Muscle of arm (tissue), 12 donors: Measurements from ENCODE around the gene PRKAR1A. TPM values are rescaled to one million over a fixed set of nuclear protein-coding genes. Genes with fewer than 3 reads are reported as not detected.
"Not testable (repeated sequence)": the region's sequence is repeated elsewhere in the genome, so short reads cannot be mapped to it uniquely, and the experiment has no call there.

Source experiments
- DNase-seq: peaks from one replicate; pipeline ENCODE4 v3.0.0-alpha.2; 2013
- polyA plus RNA-seq, 12 donors: library from polyadenylated mRNA; unstranded; fragments of 120-200 nt; gene quantifications; one replicate each; pipeline ENCODE4 v1.2.1, GENCODE V29; 2013; ENCODE audit not compliant: insufficient read length in 12 of 12

Gene PRKAR1A
- polyA plus RNA-seq, 12 donors: 280 to 504 (median 393) TPM

DNA sequence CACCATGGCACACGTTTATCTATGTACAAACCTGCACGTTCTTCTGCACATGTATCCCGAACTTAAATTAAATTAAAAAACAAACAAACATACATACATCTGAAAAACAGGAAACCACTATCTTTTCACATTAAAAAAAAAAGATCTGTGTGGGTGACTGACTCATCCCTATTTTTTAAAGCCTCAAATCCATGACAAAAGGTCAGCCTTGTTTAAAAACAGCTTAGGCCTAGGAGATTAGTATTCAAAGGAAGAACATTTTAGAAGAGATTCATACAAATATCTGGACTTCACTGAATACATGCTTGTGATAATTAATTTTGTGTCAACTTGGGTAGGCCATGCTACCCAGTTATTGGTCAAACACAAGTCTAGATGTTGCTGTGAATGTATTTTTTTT, 4.7 kb upstream of the PRKAR1A start:
- no peak for DNase-seq

DNA sequence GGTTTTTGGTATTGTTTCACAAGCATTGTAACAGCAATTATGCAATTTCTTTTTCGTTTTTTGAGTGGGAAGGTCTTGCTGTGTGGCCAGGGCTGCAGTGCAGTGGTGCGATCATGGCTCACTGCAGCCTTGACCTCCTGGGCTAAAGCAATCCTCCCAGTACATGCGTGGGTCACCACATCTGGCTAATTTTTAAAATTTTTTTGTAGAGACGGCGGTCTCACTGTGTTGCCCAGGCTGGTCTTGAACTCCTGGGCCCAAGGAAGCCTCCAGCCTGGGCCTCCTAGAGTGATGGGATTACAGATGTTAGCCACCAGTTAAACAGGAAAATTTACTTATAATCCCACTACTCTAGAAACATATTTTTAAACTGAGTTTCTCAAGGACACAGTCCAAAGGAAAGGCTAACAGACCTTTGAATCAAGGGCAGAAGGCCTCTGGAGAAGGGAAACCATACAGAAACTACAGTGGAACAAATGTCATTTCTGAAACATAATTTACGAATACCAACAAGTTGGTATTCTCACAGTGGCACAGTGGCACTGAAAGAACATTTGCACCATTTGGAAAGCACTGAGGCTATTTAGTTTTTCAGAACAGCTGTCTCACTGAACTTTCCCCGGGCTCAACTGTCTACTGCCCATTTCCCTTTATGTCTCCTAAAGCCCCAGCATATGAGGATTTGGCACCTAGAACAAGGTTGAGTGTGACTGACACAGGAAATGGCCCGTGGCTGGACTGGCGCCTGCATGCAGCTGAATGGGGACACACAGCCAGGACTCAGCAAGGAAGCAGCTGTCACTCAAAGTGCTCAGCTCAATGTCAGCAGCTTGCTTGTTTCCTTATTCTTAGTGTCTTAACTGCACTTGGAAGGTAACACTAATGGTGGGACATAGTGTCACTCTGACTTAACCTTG, 2.8 kb upstream of the PRKAR1A start:
- DNase-seq: no peak

DNA sequence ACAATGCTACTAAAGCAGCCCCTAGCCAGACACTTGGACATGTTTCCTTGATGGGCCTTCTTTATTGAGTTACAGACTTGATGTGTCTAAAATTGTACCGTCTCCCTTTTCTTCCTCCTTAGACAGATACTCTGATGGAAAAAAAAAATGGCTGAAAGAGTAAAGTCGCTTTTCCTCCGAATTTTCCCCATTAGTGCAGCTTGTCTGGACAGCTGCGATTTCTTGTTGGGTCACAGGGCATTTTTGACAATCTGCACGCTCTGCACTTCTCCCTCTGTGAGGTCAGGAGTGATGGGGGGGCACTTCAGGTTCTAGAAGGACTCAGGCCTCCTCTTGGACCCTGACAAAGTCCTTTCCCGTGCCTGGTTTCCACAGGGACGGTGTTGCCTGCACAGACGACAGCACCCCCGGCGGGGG, 968 bp upstream of the PRKAR1A start:
- DNase-seq: peak; percentile 67

DNA sequence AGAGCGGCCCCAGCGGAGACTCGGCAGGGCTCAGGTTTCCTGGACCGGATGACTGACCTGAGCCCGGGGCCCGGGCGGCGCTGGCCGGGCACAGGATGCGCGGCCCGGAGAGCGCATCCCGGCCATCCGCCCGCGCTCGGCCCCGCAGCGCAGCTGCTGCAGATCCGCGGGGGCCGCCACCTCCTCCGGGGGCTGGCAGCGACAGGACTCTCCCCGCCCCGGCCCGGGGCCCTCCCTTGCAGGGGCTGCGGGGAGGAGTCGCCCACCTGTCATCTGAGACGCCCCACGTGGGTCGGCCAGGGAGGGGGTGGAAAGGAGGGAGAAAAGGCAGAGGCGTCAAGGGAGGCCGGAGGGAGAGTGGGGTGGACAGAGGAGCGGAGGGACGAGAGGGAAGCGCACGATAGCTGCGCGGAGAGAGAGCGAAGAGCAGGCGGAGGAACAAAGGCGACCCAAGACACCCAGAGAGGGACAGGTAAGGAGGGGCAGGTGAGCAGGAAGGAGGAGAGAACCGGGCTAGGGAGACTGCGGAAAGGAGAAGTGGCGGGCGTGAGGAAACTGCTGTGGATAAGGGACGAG, 471 bp upstream of the PRKAR1A start:
- DNase-seq: peak; percentile 86

DNA sequence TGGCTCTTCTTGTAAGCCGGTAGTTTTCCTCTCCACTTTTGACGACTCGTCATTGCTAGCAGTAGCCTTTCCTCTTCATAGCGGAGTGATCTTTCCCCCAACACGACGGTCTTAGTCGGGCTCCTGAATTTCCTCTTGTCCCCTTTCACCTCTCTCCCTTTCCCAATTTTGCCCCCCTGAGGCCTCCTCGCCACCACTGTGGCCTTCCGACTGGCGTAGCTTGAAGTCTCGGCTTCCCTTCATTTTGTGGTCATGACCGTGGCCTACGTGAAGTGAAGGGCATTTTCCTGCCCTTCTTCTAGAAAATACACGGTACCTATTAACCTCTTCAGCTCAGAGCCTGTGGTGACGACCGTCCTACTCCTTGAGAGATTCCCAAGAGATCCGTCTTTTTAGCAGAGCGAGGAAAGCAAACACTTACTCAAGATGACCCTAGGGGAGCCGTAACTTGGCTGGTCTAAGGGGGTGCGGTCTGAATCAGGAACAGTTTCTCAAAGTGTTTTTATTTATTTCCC, 787 bp downstream of the PRKAR1A start:
- DNase-seq: peak; percentile 69

DNA sequence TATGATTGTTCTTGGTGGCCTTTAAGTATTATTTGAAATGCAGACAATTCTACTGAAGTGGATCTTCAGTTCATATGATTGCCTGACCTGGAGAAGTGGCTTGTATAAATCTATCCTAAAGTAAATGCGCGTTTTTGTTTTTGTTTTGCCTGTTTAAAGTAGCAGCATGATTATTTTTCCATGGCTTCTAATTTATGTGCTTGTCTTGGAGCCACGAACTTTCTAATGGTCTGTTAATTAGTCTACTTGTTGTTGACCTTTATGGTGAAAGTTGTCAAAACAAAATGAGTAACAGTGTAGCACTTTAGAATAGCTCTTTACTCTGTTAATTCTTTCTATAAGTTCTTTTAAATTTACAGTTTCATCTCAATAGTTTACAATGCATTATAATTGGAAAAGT, 1.7 kb downstream of the PRKAR1A start:
- no peak for DNase-seq

DNA sequence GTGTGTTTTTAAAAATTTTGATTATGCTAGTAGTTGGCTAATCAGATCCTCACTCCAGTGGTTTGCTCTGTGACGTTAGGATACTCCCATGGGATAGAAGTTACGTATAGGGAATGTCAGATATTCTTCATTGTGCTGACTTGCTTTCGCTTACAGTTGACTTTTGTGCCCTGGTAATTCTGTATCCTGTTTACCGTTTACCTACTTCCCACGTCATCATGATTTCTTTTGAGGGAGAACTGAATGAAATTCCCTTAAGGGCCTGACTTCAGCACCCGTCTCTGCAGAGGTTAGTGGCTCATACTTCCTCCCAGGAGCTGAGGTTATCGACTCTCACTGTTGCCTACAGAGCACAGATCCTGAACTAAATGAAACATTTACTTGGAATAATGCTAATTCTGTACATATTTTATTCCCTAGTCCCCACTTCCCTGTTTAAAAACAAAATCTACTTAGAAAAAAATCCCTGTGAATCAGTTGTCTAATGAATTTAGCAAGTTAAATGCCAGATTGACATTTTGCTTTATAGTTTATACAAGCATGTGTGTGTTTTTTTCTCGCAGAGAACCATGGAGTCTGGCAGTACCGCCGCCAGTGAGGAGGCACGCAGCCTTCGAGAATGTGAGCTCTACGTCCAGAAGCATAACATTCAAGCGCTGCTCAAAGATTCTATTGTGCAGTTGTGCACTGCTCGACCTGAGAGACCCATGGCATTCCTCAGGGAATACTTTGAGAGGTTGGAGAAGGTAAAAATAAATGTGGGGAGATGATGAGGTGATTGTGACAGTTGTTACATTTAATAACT, 2.8 kb downstream of the PRKAR1A start:
- no peak for DNase-seq

DNA sequence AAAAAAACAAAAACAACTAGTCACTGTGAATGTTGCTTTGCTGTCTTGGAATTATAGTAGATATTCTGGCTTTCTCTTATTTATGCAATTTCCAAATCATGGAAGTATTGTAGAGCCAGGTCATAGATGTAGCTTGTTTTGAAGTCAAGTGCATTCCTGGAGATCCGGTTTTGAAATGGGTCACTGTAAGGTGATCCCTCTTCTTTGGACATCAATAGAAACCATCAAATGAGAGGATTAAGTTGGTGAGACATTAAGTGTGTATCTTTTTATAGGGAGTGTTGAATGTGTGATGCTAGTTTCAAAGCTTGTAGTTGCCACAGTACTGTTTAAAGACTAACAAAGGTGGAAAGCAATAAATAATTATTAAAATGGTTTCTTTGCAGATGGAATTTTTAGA, 4.5 kb downstream of the PRKAR1A start:
- no peak for DNase-seq

DNA sequence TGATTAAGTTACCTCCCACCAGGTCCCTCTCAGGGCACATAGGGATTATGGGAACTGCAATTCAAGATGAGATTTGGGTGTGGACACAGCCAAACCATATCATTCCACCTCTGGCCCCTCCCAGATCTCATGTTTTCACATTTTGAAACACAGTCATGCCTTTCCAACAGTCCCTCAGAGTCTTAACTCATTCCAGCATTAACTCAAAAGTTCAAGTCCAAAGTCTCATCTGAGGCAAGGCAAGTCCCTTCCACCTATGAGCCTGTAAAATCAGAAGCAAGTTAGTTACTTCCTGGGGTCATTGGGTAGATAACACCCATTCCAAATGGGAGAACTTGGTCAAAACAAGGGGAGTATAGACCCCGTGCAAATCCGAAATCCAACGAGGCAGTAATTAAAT, 5.4 kb downstream of the PRKAR1A start:
- DNase-seq: not testable (repeated sequence)

DNA sequence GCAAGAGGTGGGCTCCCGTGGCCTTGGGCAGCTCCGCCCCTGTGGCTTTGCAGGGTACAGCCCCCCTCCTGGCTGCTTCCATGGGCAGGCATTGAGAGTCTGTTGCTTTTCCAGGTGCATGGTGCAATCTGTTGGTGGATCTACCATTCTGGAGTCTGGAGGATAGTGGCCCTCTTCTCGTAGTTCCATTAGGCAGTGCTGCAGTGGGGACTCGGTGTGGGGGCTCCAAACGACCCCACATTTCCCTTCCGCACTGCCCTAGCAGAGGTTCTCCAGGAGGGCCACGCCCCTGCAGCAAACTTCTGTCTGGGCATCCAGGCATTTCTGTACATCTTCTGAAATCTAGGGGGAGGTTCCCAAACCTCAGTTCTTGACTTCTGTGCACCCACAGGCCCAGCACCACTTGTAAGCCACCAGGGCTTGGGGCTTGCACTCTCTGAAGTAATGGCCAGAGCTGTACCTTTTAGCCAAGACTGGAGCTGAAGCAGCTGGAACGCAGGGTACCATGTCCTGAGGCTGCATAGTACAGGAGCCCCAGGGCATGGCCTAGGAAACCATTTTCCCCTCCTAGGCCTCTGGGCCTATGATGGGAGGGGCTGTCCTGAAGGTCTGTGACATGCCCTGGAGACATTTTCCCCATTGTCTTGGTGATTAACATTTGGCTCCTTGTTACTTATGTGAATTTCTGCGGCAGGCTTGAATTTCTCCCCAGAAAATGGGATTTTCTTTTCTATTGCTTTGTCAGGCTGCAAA, 6.0 kb downstream of the PRKAR1A start:
- no peak for DNase-seq

DNA sequence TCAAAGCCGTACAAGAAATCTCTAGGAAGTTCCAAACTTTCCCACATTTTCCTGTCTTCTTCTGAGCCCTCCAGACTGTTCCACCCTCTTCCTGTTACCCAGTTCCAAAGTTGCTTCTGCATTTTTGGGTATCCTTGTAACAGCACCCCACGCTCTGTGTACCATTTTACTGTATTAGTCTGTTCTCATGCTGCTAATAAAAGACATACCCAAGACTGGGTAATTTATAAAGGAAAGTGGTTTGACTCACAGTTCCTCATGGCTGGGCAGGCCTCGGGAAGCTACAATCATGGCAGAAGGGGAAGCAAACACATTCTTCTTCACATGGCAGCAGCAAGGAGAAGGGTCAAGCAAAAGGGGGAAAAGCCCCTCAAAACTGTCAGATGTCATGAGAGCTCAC, 6.8 kb downstream of the PRKAR1A start:
- not testable (repeated sequence) for DNase-seq

DNA sequence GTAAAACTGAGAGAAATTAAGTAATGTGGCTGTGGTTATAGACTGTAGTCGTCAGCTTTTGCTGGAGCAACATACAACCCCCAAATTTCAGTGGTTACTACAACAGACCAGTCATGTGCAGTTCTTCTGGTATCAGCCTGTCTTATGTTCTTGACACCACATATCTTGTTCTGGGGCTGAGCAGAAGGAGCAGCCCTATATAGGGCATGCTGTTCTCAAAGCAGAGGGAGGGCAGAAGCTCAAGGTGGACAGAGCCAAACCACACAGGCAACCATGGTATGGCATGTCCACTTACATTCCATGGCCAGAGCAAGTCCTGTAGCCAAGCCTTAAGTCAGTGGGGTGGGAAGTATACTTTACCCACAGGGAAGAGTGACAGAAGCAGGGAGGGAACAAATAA, 7.7 kb downstream of the PRKAR1A start:
- no peak for DNase-seq

DNA sequence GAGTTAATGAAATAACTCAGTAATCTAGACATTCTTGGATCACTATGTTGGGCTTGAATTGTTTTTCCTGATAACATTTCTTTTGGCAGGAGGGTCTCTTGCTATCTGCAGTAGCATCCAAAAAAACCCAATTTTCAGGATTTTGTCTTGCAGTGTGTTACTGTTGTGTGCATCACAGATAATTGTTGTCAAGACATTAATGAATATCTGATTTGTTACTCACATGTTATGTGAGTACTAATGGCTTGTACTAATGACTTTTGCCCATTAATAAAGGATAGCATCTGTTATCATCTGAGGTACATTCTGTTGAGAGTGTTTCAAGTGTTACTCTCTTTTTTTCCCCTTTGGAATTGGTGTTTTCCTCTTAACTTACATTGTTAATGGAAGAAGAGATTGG, 10.0 kb downstream of the PRKAR1A start:
- no peak for DNase-seq

DNA sequence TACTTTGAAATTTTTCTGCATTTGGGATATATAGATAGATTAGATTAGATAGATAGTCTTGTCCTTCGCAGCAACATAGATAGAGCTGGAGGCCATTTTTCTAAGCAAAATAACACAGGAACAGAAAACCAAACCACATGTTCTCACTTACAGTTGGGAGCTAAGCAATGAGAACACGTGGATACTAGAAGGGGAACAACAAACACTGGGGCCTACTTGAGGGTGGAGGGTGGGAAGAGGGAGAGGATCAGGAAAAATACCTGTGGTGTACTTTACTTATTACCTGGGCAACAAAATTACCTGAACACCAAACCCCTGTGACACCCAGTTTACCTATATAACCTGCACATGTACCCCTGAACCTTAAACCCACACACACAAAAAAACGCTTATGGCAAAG, 14.3 kb downstream of the PRKAR1A start:
- no peak for DNase-seq

DNA sequence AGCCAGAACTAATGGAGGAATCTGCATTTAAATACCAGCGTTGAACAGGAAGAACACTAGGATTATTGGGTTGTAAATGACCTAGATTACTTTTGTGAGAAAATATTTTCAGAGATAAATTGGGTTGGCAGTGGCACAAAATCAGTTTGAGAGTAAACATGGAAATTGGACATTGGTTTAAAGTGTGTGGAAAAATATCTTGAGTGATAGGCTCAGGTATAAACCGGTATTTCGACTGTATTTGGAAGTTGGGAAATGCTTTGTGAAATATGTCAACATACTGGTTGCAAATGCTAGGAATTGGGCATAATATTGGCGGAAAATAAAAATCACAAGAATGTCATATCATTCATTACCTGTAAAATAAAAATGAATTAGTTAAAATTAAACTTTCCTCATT, 15.1 kb downstream of the PRKAR1A start:
- no peak for DNase-seq

DNA sequence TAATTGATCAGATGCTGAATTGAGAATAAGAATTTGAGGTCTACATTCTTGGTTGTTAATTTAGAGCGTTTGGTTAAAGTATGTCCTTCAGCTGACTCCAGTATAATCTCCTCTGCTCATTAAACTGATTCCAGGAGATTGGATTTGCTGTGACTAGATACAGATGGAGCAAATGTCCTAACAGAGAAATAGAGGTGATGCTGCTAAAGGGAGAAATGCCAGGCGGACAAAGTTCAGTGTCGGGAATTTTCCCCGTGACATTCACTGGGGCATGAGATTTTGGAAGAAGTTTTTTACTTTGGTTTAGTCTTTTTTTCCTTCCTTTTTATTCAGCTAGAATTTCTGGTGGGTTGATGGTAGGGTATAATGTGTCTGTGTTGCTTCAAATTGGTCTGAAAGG, 19.0 kb downstream of the PRKAR1A start:
- no peak for DNase-seq

DNA sequence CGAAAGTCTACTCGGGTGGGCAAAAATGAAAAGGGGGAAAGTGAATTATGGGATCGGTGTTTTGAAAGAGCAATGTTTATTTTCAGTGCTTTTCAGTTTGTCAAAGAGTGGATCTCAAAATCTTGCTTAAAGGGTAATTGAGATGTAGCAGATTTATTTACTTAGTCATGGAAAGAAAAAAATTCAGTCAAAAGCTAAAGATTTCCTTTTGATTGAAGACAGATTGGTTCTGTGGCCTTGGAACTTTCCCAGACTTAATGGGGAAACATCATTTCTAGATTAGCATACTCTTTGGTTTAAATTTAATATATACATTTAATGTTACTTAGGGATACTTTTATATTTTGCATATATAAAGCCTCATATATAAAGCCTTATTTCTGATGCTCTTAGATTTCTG, 20.6 kb downstream of the PRKAR1A start:
- DNase-seq: no peak

DNA sequence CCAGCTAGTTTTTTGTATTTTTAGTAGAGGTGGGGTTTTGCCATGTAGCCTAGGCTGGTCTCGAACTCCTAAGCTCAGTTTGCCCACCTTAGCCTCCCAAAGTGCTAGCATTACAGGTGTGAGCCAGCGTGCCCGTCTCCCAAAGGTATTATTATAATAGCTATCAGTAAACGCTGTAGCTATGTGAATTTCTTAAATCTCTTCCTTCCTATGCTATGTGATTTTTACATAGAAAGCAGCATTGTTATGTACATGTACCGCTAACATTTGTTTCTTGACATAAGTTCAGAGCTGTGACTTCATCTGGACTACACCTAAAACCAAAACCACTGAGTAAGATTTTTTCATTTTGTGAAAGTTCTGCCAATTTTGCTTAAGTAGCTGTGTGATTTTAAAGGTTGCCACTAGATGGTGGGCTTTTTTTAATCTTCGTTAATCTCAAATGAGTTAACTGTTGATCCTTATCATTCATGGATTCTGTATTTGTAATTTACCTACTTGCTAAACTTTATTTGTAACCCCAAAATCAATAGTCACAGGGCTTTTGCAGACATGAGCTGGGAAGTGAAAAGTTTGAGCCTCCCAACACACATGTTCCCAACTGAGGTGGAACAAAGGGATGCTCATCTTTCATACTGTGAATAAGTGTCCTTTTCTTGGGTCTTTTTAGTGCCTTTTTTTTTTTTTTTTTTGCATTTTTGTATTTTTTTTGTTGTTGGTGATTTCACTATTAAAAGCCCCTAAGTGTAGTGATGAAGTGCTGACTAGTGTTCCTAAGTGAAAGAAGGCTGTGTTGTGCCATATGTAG, 21.9 kb downstream of the PRKAR1A start:
- peak; percentile 59 for DNase-seq

DNA sequence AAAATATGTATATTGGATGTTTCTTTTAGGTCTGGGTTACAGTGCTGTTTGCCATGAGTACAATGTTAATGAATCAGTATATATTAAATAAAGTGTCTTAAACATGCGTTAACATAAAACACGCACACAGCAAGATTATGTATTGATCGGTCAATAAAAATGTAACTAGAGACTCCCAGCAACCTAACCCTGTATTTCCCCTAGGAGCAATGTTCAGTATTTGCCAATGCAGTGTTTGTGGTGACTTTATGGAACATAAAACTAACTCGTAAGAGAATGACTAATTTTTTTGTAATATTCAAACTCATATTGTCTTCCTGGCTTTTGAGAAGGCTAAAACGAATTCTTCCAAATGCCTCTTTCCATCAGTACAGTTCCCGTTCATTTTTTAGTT, 22.5 kb downstream of the PRKAR1A start:
- DNase-seq: no peak

DNA sequence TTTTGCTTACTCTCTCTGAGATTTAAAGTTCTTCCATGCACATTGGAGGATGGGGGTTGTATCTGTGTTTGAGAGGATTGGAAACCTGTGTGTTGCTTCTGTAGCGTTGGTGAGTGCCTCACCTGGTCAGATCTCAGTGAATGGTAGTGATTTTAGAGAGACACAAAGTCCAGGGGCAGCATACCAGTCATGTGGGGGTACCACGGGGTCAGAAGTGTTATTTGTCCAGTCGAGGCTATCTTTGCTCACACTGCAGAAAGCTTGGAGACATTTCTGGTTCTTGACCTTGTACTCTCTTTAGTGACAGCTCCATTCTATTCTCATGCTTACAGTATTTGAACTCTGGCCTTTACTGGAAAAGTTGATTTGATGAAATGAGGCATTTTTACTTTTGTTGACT, 23.7 kb downstream of the PRKAR1A start:
- DNase-seq: no peak
